Large intestine (tissue), 3 donors: ENCODE data around the gene IGFALS. TPM values are rescaled to one million over a fixed set of nuclear protein-coding genes. Genes with fewer than 3 reads are reported as not detected.

Experiments
- DNase-seq, 2 donors: peaks; one replicate each; pipeline versions ENCODE4 v3.0.0 to v3.0.0-alpha.2; 2013
- H3K27ac ChIP-seq: one replicate; pipeline ENCODE4 v1.5.1; 2013; ENCODE audit warnings: low read length
- H3K27me3 ChIP-seq: 2 replicates; pipeline ENCODE4 v1.6.1; 2013; ENCODE audit warnings: low read length; ENCODE audit not compliant: control insufficient read depth, insufficient read depth
- H3K36me3 ChIP-seq: 2 replicates; pipeline ENCODE4 v1.6.1; 2013; ENCODE audit warnings: low read length; ENCODE audit not compliant: control insufficient read depth, insufficient read depth
- H3K4me1 ChIP-seq: one replicate; pipeline ENCODE4 v1.6.1; 2013; ENCODE audit warnings: low read length; ENCODE audit not compliant: control insufficient read depth, insufficient read depth
- H3K4me3 ChIP-seq: one replicate; pipeline ENCODE4 v1.5.1; 2013; ENCODE audit warnings: low read length
- H3K9me3 ChIP-seq: one replicate; pipeline ENCODE4 v1.6.1; 2013; ENCODE audit warnings: mild to moderate bottlenecking, low read depth, low read length, moderate library complexity; ENCODE audit not compliant: control insufficient read depth
- WGBS: methylation state at CpG from one replicate; pipeline ENCODE4 v1.1.5; 2013; ENCODE audit warnings: low lambda C conversion rate; ENCODE audit not compliant: insufficient coverage; 5-methylcytosine and 5-hydroxymethylcytosine counted together
- polyA plus RNA-seq: library from polyadenylated mRNA; unstranded; fragments of 120-200 nt; gene quantifications from one replicate; pipeline ENCODE4 v1.2.1, GENCODE V29; 2013

IGFALS gene
- polyA plus RNA-seq, 1 donor = 8.3 TPM

- Histone ChIP-seq H3K9me3 (no peaks in the 10 kb centered on the region), H3K27ac (no peak overlapping the region), H3K4me3 (no peak overlapping the region), H3K36me3 (peaks cover 54% of the 10 kb centered on the region), H3K4me1 (peaks cover 5% of the 10 kb centered on the region), H3K27me3 (no peaks in the 10 kb centered on the region)
- no peak for DNase-seq
- WGBS = no CpG with 5 or more reads among the region's 14 CpGs
These were observed 40.7 kb downstream of the IGFALS start for GRCh38 chr16:1752853-1753252.

DNA sequence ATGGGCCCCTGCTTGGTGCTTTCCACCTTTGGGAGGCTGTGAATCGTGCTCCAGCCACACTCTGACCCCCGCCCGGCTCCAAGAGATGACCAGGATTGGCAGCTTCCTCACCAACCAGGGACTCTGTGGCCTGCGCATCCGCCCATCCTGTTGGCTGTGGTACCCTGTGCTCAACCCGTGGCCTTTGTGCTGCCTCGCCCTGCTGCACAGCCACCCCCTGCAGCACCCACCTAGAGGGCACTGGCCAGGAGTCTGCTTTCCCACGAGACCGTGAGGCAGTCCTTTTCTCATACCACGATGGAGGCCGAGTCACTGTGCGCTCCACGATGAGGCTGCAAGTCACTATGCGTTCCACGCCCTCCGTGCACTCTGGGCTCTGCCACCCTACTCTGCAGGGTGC lies 41.6 kb downstream of the IGFALS start:
- no peaks in the 10 kb centered on the region for H3K9me3 ChIP-seq
- peaks cover 62% of the 10 kb centered on the region for H3K36me3 ChIP-seq
- WGBS = no CpG with 5 or more reads among the region's 16 CpGs

GRCh38 chr16:1749152-1750117 lies 44.1 kb downstream of the IGFALS start:
- Histone ChIP-seq H3K4me3 (no peak overlapping the region), H3K27ac (no peak overlapping the region), H3K4me1 (no peaks in the 10 kb centered on the region), H3K9me3 (no peaks in the 10 kb centered on the region), H3K36me3 (peaks cover 72% of the 10 kb centered on the region), H3K27me3 (no peaks in the 10 kb centered on the region)
- WGBS = no CpG with 5 or more reads among the region's 29 CpGs
- DNase-seq = no peak

More for the DNA sequence above, 41.6 kb downstream of the IGFALS start:
- no peak for DNase-seq
- H3K4me1 ChIP-seq = no peaks in the 10 kb centered on the region
- H3K27ac ChIP-seq = no peak overlapping the region
- H3K4me3 ChIP-seq = no peak overlapping the region
- no peaks in the 10 kb centered on the region for H3K27me3 ChIP-seq

- DNase-seq = no peak
- WGBS = no CpG with 5 or more reads among the region's 11 CpGs
- Histone ChIP-seq H3K27me3 (no peaks in the 10 kb centered on the region), H3K4me3 (no peak overlapping the region), H3K9me3 (no peaks in the 10 kb centered on the region), H3K4me1 (no peaks in the 10 kb centered on the region), H3K36me3 (peaks cover 79% of the 10 kb centered on the region), H3K27ac (no peak overlapping the region)
These were observed 45.6 kb downstream of the IGFALS start for GRCh38 chr16:1747934-1748333.

- H3K4me3 ChIP-seq = no peak overlapping the region
- no peaks in the 10 kb centered on the region for H3K4me1 ChIP-seq
- no CpG with 5 or more reads among the region's 31 CpGs for WGBS
- no peak overlapping the region for H3K27ac ChIP-seq
- no peaks in the 10 kb centered on the region for H3K9me3 ChIP-seq
- H3K27me3 ChIP-seq = no peaks in the 10 kb centered on the region
- DNase-seq = no peak
- peaks cover 74% of the 10 kb centered on the region for H3K36me3 ChIP-seq
These were observed 46.8 kb downstream of the IGFALS start for GRCh38 chr16:1746693-1747195.

DNA sequence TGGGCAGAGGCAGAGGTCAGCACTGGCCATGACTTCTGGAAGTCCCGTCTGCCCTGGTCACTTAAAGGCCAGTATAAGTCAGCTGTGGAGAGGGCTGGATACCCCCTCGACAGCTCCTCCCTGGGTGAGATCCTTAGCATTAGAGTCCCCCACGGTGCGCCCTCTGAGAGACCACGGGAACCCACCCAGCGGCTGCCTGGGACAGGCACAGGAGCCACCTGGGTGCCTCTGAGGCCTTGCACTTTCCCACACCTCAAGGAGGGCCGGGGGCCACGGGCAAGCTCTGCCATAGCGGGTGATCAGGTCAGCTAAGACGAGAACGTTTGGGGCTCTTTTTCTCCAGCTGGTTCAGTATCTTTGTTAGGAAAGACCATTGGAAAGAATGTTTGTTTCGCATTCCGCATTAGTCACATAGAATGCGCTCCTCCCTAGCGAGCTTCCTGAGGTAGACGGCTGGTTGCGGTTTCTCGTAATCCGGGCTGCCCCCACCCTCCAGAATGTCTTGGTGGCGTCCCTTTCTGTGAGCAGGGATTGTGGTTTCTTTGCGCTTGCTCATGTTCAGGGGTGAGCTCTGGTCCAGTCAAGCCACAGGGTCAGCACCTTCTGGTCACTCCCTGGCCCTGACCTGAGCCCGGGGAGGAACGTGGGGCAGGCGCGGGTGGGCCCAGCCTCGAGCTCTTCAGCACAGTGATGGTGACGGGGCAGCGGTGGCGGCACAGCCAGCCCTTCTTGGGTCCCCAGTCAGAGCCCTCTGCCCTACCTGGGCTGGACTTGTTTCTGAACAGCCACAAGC lies 47.4 kb downstream of the IGFALS start:
- no peaks in the 10 kb centered on the region for H3K4me1 ChIP-seq
- H3K27ac ChIP-seq = no peak overlapping the region
- WGBS = no CpG with 5 or more reads among the region's 29 CpGs
- H3K36me3 ChIP-seq = peaks cover 73% of the 10 kb centered on the region
- H3K4me3 ChIP-seq = no peak overlapping the region
- DNase-seq = no peak
- no peaks in the 10 kb centered on the region for H3K9me3 ChIP-seq
- H3K27me3 ChIP-seq = no peaks in the 10 kb centered on the region

DNA sequence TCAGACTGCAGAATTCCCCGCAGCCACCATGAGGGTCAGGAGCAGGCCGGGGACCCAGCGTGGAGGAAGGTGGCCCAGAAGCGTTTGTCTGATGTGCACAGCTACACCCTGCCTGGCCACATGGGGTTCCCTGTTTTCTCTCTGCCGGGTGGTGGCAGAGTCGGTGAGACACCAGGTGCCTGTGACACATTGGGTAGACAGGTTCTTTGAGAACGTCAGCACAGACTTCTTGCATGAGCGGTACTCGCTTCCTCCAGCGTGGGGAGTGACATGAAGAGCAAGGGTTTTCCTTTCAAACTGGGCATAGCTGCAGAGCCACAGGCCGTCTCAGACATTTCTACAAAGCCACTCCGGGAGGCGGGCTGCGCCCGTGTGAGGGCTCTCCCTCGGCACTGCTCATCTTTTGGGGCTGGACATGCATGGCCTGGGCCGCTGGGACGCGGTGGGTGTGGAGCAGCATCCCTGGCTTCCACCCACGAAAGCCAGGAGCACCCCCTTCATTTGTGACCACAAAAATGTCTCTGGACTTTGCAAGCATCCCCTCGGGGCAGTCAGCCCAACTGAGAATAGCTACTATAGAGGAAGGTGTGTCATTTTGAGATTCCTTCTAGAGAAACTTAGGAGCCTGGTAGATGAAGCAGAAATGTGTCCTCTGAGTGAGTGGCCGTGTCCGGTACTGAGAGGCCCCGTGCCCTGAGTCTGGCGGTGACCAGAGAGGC lies 48.2 kb downstream of the IGFALS start:
- peaks cover 73% of the 10 kb centered on the region for H3K36me3 ChIP-seq
- H3K27ac ChIP-seq = no peak overlapping the region
- no peaks in the 10 kb centered on the region for H3K27me3 ChIP-seq
- DNase-seq = no peak
- no peak overlapping the region for H3K4me3 ChIP-seq
- H3K4me1 ChIP-seq = no peaks in the 10 kb centered on the region
- WGBS = no CpG with 5 or more reads among the region's 25 CpGs
- H3K9me3 ChIP-seq = no peaks in the 10 kb centered on the region

DNA sequence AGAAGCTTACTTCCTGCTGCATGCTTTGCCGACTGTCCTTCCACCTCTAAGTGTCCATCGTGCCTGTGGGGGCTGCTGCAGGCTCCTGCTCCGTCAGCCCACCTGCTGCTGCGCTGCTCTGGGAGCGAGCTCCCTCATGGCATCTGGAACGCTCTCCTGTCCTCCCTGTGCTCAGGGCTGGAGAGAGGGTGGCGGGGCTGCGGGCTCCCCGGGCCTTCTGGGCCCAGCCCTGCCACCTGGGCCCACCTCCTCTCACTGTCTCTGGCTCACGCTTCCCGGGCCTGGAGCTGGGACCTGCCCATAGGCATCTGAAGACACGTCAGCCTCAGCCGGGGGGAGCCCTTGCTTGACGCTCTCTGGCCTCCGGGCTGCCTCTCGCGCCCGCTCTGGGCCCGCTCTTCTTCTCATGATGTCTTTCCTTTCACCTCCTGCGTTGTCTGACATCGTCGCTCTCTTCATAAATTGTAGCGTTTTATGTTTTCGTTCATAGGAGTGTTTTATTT lies 49.1 kb downstream of the IGFALS start:
- Histone ChIP-seq H3K4me1 (no peaks in the 10 kb centered on the region), H3K36me3 (peaks cover 71% of the 10 kb centered on the region), H3K4me3 (no peak overlapping the region), H3K27me3 (no peaks in the 10 kb centered on the region), H3K27ac (no peak overlapping the region), H3K9me3 (peaks cover 5% of the 10 kb centered on the region)
- DNase-seq = no peak
- 100% methylated on average over 8 of the region's 24 CpGs for WGBS

- no CpG with 5 or more reads among the region's 32 CpGs for WGBS
- Histone ChIP-seq H3K36me3 (peaks cover 64% of the 10 kb centered on the region), H3K4me1 (no peaks in the 10 kb centered on the region), H3K27ac (no peak overlapping the region), H3K4me3 (no peak overlapping the region), H3K9me3 (peaks cover 8% of the 10 kb centered on the region), H3K27me3 (no peaks in the 10 kb centered on the region)
- DNase-seq = no peak
These were observed 49.8 kb downstream of the IGFALS start for GRCh38 chr16:1743376-1744337.
